Erythroblast (primary cell): ENCODE data around the gene RAB40AL.
"Not testable (repeated sequence)": the region's sequence is repeated elsewhere in the genome, so short reads cannot be mapped to it uniquely, and the experiment has no call there.

Experiments used
- DNase-seq, 2 experiments: peaks; one replicate each; lab custom pipeline; 2025; lab: John Stamatoyannopoulos, UW
- GATA1 ChIP-seq: IDR thresholded peaks from 2 replicates; pipeline ENCODE4 v1.6.1; 2011; ENCODE audit warnings: low read depth, mild to moderate bottlenecking, control low read depth, low read length, moderate library complexity
- POLR2A ChIP-seq: IDR thresholded peaks from 2 replicates; pipeline ENCODE4 v1.6.1; 2011; ENCODE audit warnings: mild to moderate bottlenecking, low read length

RAB40AL gene, protein sequence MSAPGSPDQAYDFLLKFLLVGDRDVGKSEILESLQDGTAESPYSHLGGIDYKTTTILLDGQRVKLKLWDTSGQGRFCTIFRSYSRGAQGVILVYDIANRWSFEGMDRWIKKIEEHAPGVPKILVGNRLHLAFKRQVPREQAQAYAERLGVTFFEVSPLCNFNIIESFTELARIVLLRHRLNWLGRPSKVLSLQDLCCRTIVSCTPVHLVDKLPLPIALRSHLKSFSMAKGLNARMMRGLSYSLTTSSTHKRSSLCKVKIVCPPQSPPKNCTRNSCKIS

DNA sequence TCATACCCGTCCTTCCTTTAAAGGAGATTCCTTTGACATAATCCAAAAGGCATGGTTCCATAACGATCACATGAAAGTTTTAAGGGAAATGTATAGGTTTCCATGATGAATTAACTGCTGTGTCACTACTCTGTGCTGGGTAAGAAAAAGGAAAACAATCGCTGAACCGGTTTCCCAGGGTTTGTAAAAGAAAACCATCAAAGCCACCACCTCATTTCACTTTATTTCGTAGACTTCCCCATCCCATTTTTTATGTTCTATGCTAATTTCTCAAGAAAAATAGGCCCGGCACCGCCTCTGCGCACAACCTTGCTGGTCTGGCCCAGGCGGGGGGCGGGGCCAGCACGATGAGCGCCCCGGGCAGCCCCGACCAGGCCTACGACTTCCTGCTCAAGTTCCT is at the start of gene RAB40AL:
TSS of gene RAB40AL (plus strand) at position 301 of the 400 bp plus-strand sequence. CDS start at position 348, 47 bp downstream.
- not testable (repeated sequence) for DNase-seq

DNA sequence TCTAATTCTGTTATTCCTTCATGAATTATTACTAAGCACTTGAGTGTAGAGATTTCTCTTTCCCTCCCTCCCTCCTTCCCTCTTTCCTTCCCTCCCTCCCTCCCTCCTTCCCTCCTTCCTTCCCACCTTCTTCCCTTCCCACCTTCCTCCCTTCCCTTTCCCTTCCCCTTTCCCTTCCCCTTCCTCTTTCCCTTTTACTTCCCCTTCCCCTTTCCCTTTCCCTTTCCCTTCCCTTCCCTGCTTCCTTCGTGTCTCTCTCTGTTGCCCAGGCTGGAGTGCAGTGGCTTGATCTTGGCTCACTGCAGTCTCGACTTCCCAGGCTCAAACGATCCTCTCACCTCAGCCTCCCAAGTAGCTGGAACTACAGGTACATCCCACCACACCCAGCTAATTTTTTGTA is 49.4 kb upstream of the RAB40AL start:
- no peak for TF ChIP-seq POLR2A
- TF ChIP-seq GATA1, result no peak
- DNase-seq, result no peak

DNA sequence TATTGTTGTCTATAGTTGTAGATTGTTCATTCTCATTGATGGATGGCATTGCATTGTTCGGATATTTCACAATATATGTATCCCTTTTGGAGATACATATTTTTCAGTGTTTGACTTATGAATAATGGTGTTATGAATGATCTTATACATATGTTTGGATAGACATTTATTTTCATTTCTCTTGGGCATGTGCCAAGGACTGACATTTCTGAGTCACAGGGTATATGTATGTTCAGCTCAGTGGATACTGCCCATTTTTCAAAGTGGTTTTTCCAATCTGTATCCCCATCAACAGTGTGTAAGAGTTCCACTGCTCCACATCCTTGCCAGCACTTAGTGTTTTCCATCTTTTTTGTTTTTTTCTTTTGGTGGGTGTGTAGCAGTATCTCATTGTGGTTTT is 45.0 kb upstream of the RAB40AL start:
- TF ChIP-seq GATA1 (no peak), POLR2A (no peak)
- DNase-seq, result no peak

DNA sequence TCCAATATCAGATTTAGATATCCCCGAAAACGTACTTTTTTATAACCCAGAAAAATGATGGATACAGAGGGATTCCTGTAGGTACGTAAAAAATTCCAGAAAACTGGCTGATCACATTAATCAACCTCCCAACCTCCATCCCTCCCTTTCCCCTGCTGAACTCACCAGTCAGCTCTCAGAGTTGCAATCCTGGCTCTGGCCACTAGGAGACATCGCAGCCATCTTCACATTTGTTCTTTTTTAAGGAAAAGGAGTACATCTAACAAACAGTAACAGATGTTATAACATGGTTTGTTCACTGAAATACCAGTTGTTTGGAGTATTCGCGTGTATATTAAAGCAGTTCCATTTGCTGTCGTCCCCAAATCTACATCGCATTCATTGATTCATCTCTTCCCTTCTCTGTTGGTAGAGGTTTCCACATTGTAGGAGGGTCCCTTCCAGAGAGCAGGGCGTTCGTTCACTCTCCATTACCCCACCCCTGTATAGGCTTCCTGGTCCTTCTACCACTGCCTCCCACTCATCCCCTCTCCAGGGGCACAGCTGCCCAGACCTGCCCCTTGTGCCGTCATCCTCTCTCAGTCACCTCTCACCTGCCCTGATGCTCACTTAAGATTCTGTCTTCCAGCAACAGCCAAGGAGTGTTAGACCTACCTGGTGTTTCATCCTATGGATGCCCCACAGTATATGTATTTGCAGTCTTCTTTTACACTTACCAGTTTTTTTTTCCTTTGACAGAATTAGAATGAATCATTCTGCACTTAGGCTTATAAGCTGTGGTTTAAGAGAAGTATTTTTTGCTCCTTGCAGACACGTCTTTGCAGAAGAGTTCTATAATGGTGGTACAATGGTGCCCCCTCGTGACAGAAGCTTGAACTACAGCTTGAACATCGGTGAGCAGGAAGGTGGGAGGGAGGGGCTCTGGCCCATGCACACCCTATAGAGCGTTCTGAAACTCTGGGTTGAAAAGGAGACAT is 36.8 kb upstream of the RAB40AL start:
- DNase-seq, result peak; percentile 64 to 78
- TF ChIP-seq GATA1 (no peak), POLR2A (no peak)

DNA sequence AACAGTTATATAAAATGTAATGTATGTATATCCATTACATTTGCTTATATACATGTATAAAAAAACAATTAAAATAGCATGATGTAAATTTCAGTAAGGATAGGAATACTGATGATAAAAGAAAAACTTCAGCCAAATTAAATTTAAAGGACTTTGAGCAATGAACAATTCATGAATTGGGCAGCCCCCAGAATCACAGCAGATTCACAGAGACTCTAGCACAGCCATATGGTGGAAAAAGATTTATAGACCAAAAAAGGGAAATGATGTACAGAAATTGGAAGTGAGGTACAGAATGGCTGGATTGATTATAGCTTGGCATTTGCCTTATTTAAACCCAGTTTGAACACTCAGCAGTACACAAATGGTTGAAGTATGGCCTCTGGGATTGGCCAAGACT is 34.7 kb upstream of the RAB40AL start:
- no peak for DNase-seq
- TF ChIP-seq POLR2A (no peak), GATA1 (no peak)

DNA sequence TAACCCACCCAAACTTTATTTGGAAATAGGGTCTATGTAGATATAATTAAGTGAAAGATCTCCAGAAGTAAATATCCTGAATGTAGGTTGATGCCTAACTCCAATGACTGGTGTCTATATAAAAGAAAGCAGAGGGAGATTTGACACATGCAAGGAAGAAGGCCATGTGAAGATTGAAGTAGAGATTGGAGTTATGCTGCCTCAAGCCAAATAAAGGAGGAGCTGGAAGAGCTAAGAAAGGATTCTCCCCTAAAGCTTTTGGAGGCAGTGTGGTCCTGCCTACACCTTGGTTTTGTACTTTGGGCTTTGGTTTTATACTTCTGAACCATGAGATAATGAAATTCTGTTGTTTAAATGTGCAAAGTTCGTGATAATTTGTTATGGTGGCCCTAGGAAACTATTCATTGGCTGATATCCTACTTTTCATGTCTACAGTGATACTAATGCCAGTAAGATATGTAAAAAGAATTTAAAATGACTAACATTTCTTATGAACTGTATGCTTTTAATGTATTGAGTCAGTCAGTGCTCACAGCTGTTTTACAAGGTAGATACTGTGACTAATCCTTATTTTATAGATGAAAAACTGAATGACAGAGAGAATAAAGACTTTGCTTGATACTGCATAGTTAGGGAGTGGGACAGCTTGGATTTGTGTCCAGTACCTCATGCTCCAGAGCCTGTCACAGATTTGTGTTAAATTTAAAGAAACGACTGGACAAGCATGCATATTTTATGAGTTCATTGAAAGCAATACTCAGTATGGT is 5.9 kb upstream of the RAB40AL start:
- TF ChIP-seq POLR2A (no peak), GATA1 (no peak)

DNA sequence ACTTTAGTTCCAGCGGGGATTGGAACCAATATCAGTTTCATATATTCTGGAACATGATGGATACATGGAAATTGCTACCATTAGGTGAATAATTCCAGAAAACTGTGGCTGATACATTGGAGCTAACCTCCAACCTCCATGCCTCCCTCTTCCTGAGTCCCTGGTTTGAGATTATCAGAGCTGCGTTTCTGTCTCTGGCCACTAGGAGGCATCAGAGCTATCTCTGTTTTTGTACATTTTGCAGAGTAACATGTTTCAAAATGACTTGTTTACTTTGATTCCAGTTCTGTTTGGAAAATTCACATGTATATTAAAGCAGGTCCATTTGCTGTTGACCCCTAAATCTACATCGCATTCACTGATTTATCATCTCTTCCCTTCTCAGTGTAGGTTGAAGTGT is 2.4 kb upstream of the RAB40AL start:
- TF ChIP-seq GATA1, result no peak
- no peak for TF ChIP-seq POLR2A
- DNase-seq, result peak; percentile 20 to 58

More for the DNA sequence above, 5.9 kb upstream of the RAB40AL start:
- no peak for DNase-seq

DNA sequence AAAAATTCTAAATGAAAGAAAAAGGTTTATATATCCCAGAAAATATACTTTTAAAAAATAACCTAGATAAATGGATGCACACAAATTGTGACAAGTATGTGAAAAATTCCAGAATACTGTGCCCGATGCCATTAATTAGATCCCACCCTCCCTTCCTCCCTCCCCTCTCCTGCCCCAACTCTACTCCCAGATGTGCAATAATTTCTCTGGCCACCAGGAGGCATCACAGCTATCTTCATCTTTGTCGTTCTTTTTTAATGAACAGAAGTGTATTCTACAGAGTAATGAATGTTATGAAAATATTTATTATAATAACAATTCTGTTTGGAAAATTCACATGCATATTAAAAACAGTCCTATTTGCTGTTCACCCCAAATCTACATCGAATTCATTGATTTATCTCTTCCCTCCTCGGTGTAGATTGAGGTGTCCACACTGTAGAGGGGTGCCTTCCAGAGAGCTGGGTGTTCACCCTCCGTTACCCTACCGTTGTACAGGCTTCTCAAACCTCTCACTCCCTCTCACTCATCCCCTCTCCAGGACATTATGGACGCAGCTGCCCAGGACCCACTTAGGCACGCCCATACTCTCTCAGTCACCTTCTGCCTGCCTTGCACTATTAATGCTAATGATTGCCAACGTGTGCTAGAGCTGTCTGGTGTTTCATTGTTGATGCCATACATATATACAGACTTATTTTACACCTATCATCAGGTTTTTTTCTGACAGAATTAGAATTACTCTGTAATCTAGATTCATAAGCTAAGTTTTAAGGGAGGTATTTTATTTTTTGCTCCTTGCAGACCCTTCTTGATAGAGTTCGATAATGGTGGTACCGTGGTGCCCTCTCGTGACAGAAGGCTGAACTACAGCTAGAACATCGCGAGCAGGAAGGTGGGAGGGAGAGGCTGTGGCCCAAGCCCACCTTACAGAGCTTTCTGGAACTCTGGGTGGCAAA is 14.1 kb downstream of the RAB40AL start:
- DNase-seq, result peak; percentile 44 to 70
- no peak for TF ChIP-seq POLR2A
- no peak for TF ChIP-seq GATA1

DNA sequence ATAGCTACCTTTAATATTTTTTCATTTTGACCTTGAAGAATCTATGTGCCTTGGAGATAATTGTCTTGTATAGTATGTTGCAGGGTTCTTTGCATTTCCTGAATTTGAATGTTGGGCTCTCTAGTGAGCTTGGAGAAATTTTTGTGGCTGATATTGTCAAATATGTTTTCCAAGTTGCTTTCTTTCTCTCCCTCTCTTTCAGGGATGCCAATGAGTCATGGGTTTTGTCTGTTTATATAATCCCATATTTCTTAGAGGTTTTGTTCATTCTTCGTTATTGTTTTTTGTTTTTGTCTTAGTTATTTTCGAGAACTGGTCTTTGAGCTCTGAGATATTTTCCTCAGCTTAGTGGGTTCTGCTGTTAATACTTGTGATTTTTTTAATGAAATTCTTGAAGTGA is 20.7 kb downstream of the RAB40AL start:
- TF ChIP-seq POLR2A, result no peak
- TF ChIP-seq GATA1, result no peak
- DNase-seq, result no peak

DNA sequence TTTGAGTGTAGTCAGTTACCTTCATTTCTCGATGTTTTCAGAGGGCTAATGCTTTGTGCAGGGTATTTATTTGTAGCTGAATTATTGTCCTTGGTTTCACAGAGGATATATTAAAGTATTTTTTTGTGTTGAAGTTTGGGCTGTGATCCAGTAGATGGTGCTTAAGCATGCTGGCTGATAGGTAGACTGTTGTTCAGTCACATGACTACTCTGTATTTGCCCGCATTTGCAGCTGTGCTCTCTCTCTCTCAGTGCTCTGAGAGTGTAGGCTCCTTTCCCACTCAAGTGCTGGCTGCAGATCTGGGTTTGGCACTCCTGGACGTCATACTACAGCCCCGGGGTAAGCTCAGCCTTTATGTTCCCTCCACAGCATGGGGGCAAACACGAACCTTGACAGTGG is 21.7 kb downstream of the RAB40AL start:
- DNase-seq, result no peak
- no peak for TF ChIP-seq POLR2A

DNA sequence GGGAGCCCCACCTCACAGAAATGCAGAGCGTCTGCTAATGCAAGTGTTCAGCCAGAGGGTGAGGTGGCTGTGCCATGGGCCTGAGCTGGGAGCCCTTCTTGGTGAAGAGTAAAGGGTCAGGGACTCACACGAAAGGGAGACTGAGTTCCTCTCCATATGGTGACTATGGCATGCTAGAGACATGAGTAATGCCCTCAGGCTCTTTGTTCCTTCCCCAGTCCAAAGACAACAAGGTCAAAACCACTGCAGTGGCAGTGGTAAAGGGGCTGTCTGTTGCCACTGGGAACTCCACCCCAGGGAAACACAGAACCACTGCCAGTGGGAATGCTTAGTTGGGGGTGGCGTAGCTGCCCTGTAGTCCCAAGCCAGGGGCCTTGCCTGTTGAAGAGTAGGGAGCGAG is 22.4 kb downstream of the RAB40AL start:
- DNase-seq, result no peak
- TF ChIP-seq GATA1 (no peak), POLR2A (no peak)

DNA sequence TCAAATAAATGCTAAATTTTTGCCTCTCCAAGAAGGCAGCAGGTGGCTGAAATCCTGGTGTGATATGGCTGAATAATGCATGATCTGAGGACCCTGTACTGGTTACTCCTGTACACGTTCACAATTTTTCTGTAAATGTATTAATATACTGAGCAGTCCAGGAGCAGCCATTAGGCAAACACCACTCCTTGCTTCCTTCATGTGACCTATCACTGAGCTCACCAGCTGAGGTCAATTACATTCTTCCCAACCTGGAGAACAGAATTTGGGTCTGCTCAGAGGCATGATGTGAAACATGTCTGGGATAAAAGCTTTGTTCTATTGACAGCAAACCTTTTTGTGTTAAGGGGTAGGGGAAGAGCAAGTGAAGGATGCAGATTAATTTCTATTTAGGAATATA is 26.9 kb downstream of the RAB40AL start:
- TF ChIP-seq POLR2A (no peak), GATA1 (no peak)
- DNase-seq, result no peak

DNA sequence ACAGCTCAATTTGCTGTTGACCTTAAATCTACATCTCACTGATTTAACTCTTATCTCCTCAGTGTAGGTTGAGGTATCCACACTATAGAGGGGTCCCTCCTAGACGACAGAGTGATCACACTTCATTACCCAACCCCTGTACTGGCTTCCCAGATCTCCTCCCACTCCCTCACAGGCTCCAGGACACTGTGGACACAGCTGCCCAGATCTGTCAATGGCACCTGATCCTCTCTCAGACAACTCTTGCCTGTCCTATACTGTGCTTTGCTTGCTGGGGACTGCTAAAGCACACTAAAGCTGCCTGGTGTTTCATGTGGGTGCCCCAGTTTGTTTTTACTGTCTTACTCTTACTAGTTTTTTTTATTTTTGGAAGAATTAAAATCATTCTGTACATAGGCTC is 27.9 kb downstream of the RAB40AL start:
- TF ChIP-seq POLR2A (no peak), GATA1 (no peak)
- DNase-seq, result no peak
